H1 (cell line): ENCODE data around the gene ELAVL2. TPM values are rescaled to one million over a fixed set of nuclear protein-coding genes. Genes with fewer than 3 reads are reported as not detected.

Experiments used
- HDAC6 ChIP-seq: IDR thresholded peaks from one replicate; pipeline ENCODE4 v1.7.1; 2012; ENCODE audit warnings: low read depth, mild to moderate bottlenecking, inconsistent platforms, low read length, moderate library complexity
- SUZ12 ChIP-seq: fragments of 200-600 bp; sonication (generic); IDR thresholded peaks from 2 replicates; pipeline ENCODE4 v1.6.1; 2012; ENCODE audit warnings: mild to moderate bottlenecking, inconsistent platforms, low read length, moderate library complexity, mixed read lengths
- polyA plus RNA-seq, 7 experiments: library from polyadenylated mRNA; depleted of rRNA in 3 of 7; stranded (reverse) in 5 of 7; unstranded in 2 of 7; fragments of >200 nt in 5 of 7; fragments of 200-250 nt in 2 of 7; gene quantifications; 1 replicate in 5 of 7; 2 replicates in 1 of 7; 4 replicates in 1 of 7; pipeline versions ENCODE4 v1.2.1 to v1.2.3, GENCODE V29; 2011 to 2013; ENCODE audit warnings: missing spikeins in 2 of 7, mixed read lengths in 2 of 7
- total RNA-seq: library from RNA; stranded (reverse); fragmentation: NEBNext Ultra II Directional; extraction: Animal tissue kit (Norgen Biotek cat#: 25700); gene quantifications from 2 replicates; pipeline ENCODE4 v1.2.1, GENCODE V29; 2021

Gene ELAVL2
- total and polyA plus RNA-seq, 2 of the 8 experiments (the other 6 are each of a cell fraction or from before 2014, with no cell fraction given) = 4.9 to 21.9 TPM

DNA sequence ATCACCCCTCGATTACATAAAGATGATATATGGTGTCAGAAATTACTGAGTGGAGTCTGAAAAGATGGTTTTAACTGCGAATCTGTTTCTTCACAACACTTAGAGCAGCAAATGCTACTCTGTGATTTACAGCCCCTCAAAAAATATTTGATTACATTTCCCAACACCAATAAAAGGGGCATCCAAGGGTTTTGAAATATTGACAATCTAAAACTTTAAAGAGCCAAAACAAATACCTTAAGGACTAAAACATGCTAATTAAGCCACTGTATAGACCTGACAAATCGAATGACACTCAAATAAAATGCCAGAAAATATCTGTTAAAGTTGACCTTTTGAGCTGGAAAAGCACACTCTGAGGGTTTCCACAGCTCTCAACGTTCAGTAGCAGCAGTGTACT lies 73.2 kb downstream of the ELAVL2 start (continued):
- TF ChIP-seq SUZ12 (no peak), HDAC6 (no peak)
